ENCODE results near the gene TSEN54. TPM values are rescaled to one million over a fixed set of nuclear protein-coding genes. Genes with fewer than 3 reads are reported as not detected.

The TSEN54 gene
- total RNA-seq, 1 experiment from 2014 or later: 42.6 TPM

DNA sequence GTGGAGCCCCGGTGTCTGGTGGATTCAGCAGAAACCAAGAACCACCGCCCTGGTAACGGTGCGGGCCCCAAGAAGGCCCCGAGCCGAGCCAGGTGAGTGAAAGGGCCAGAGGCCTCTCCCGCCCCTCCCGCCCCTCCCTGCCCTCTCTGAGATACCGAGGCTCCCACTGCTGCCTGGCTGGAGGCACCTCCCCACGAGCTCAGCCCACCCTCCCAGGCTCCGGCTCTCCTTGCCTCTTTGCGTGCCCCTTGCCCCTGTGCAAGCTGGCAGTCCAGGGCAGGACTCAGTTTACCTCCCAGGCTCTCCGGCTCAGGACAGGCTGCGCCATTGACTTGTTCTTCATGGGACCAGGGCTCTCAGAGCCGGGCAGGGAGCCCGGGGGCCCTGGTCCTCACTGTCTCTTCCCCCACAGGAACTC is 57.2 kb downstream of the TSEN54 start:
- Histone ChIP-seq H3K4me2 (no peak overlapping the region), H3K36me3 (ENCODE audit: low read depth) (no peaks in the 10 kb centered on the region), H3K27me3 (ENCODE audit: insufficient read depth, low read depth) (no peaks in the 10 kb centered on the region), H3K79me2 (ENCODE audit: low read depth) (no peaks in the 10 kb centered on the region), H3K27ac (no peak overlapping the region), H3F3A (ENCODE audit: insufficient read depth, low read depth) (no peaks in the 10 kb centered on the region; the same call in 1 of the 2 replicates), H2AFZ (no peak overlapping the region), H3K9me3 (ENCODE audit: insufficient read depth, low read depth) (no peaks in the 10 kb centered on the region), H3K4me1 (replicated peaks; ENCODE audit: insufficient read depth) (no peaks in the 10 kb centered on the region), H3K9me2 (ENCODE audit: insufficient read depth) (no peaks in the 10 kb centered on the region), H3K4me3 (no peak overlapping the region), H4K20me1 (ENCODE audit: insufficient read depth) (no peaks in the 10 kb centered on the region)
- DNase-seq: no peak
- CTCF ChIA-PET: no interaction called here
- TF ChIP-seq, protein P1, sequence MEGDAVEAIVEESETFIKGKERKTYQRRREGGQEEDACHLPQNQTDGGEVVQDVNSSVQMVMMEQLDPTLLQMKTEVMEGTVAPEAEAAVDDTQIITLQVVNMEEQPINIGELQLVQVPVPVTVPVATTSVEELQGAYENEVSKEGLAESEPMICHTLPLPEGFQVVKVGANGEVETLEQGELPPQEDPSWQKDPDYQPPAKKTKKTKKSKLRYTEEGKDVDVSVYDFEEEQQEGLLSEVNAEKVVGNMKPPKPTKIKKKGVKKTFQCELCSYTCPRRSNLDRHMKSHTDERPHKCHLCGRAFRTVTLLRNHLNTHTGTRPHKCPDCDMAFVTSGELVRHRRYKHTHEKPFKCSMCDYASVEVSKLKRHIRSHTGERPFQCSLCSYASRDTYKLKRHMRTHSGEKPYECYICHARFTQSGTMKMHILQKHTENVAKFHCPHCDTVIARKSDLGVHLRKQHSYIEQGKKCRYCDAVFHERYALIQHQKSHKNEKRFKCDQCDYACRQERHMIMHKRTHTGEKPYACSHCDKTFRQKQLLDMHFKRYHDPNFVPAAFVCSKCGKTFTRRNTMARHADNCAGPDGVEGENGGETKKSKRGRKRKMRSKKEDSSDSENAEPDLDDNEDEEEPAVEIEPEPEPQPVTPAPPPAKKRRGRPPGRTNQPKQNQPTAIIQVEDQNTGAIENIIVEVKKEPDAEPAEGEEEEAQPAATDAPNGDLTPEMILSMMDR (conservative IDR thresholded peaks at IDR 0.05): no peak
- no peak for TF ChIP-seq EZH2 (IDR thresholded peaks at IDR 0.05; ENCODE audit: low read depth)
- BruUV-seq (replicated peaks): no TSS peak
- intact Hi-C loops (cut with micrococcal nuclease; ENCODE audit: unreplicated experiment): no loop called here
- POLR2A ChIA-PET (ENCODE audit: unreplicated experiment): no interaction called here

GRCh38 chr17:75573994-75574393 is 57.7 kb downstream of the TSEN54 start:
- no TSS peak for BruUV-seq (replicated peaks)
- no peak for DNase-seq
- CTCF ChIA-PET: no interaction called here

More at GRCh38 chr17:75573994-75574393, 57.7 kb downstream of the TSEN54 start:
- H3F3A ChIP-seq (ENCODE audit: insufficient read depth, low read depth): no peaks in the 10 kb centered on the region; the same call in 1 of the 2 replicates
- TF ChIP-seq EZH2 (IDR thresholded peaks at IDR 0.05; ENCODE audit: low read depth): no peak
- TF ChIP-seq, protein P1 (conservative IDR thresholded peaks at IDR 0.05): no peak
- H3K4me3 ChIP-seq: no peak overlapping the region
- H3K9me2 ChIP-seq (ENCODE audit: insufficient read depth): no peaks in the 10 kb centered on the region
- H3K79me2 ChIP-seq (ENCODE audit: low read depth): no peaks in the 10 kb centered on the region
- no peaks in the 10 kb centered on the region for H3K4me1 ChIP-seq (replicated peaks; ENCODE audit: insufficient read depth)
- intact Hi-C loops (cut with micrococcal nuclease; ENCODE audit: unreplicated experiment): no loop called here
- H3K27ac ChIP-seq: no peak overlapping the region
- H2AFZ ChIP-seq: no peak overlapping the region
- H3K9me3 ChIP-seq (ENCODE audit: insufficient read depth, low read depth): no peaks in the 10 kb centered on the region
- no peak overlapping the region for H3K4me2 ChIP-seq
- no peaks in the 10 kb centered on the region for H3K27me3 ChIP-seq (ENCODE audit: insufficient read depth, low read depth)
- POLR2A ChIA-PET (ENCODE audit: unreplicated experiment): no interaction called here
- H4K20me1 ChIP-seq (ENCODE audit: insufficient read depth): no peaks in the 10 kb centered on the region
- no peaks in the 10 kb centered on the region for H3K36me3 ChIP-seq (ENCODE audit: low read depth)

Small RNA genes within 50 kb of the gene (microRNA-seq; reads per million reads assigned to microRNA genes)
- gene MIR6785 (ENCODE audit: borderline number of aligned reads, borderline replicate concordance): not detected

Other genes starting within 250 kb of the TSEN54 start
- gene MIF4GD, start 245.3 kb upstream of the TSEN54 start, total RNA-seq (2021): 23.4 and 35.4 TPM in 2 replicates
- gene SLC25A19, start 227.1 kb upstream of the TSEN54 start, total RNA-seq (2021): 18.7 and 19.4 TPM in 2 replicates
- gene GRB2, start 110.8 kb upstream of the TSEN54 start, total RNA-seq (2021): 75.3 and 81.3 TPM in 2 replicates
- gene TMEM94, start 59.9 kb upstream of the TSEN54 start, total RNA-seq (2021): 78.9 and 95.7 TPM in 2 replicates
- 24.4 and 25.4 TPM in 2 replicates for gene CASKIN2, start 991 bp upstream of the TSEN54 start, total RNA-seq (2021)
- gene LLGL2, start 9.2 kb downstream of the TSEN54 start, total RNA-seq (2021): 138 and 156 TPM in 2 replicates
- 53.5 and 79.7 TPM in 2 replicates for gene MYO15B, start 71.3 kb downstream of the TSEN54 start, total RNA-seq (2021)
- 0.31 and 0.40 TPM in 2 replicates for gene SMIM5, start 116.9 kb downstream of the TSEN54 start, total RNA-seq (2021)
- 41.0 and 44.2 TPM in 2 replicates for gene RECQL5, start 150.6 kb downstream of the TSEN54 start, total RNA-seq (2021)
- 79.5 and 80.3 TPM in 2 replicates for gene SAP30BP, start 150.8 kb downstream of the TSEN54 start, total RNA-seq (2021)
- gene ITGB4, start 204.9 kb downstream of the TSEN54 start, total RNA-seq (2021): 448 and 461 TPM in 2 replicates
- gene GALK1, start 248.7 kb downstream of the TSEN54 start, total RNA-seq (2021): 12.7 and 12.8 TPM in 2 replicates

All from PC-9 (cell line).